Liver (tissue), 3 donors: ENCODE results near the gene NTM.

Experiments used
- GABPA ChIP-seq, 2 donors: IDR thresholded peaks in 1 of 2; conservative IDR thresholded peaks in 1 of 2; 2 replicates each; pipeline ENCODE4 v1.6.1; 2016; ENCODE audit warnings: antibody characterized with exemption in 2 of 2, mild to moderate bottlenecking in 1 of 2, moderate library complexity in 1 of 2
- REST ChIP-seq: IDR thresholded peaks from 2 replicates; pipeline ENCODE4 v1.6.1; 2016; ENCODE audit warnings: antibody characterized with exemption, mild to moderate bottlenecking
- SP1 ChIP-seq: IDR thresholded peaks from 2 replicates; pipeline ENCODE4 v1.6.1; 2018; ENCODE audit warnings: antibody characterized with exemption, mild to moderate bottlenecking
- TAF1 ChIP-seq: conservative IDR thresholded peaks from 2 replicates; pipeline ENCODE4 v1.6.1; 2016; ENCODE audit warnings: antibody characterized with exemption, mild to moderate bottlenecking
- TF ChIP-seq, protein P1 (sequence below): fragments of 150-350 bp; IDR thresholded peaks from 2 replicates; pipeline ENCODE4 v1.5.1; 2017; ENCODE audit warnings: improper control_type of control experiment, low read depth, low read length; ENCODE audit not compliant: missing input control
- TF ChIP-seq, protein P2 (sequence below): IDR thresholded peaks from 2 replicates; pipeline ENCODE4 v1.6.1; 2016; ENCODE audit warnings: antibody characterized with exemption
- TF ChIP-seq, protein P3 (sequence below): IDR thresholded peaks from 2 replicates; pipeline ENCODE4 v1.6.1; 2016; ENCODE audit warnings: antibody characterized with exemption
- donor health status: healthy.
- donor health status: healthy.

- TF ChIP-seq, protein P1, sequence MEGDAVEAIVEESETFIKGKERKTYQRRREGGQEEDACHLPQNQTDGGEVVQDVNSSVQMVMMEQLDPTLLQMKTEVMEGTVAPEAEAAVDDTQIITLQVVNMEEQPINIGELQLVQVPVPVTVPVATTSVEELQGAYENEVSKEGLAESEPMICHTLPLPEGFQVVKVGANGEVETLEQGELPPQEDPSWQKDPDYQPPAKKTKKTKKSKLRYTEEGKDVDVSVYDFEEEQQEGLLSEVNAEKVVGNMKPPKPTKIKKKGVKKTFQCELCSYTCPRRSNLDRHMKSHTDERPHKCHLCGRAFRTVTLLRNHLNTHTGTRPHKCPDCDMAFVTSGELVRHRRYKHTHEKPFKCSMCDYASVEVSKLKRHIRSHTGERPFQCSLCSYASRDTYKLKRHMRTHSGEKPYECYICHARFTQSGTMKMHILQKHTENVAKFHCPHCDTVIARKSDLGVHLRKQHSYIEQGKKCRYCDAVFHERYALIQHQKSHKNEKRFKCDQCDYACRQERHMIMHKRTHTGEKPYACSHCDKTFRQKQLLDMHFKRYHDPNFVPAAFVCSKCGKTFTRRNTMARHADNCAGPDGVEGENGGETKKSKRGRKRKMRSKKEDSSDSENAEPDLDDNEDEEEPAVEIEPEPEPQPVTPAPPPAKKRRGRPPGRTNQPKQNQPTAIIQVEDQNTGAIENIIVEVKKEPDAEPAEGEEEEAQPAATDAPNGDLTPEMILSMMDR: no peak
- TF ChIP-seq GABPA (IDR thresholded peaks at IDR 0.05 in 1 of 2, conservative IDR thresholded peaks at IDR 0.05 in 1 of 2) (no peak), TAF1 (no peak), REST (no peak), SP1 (no peak)
- TF ChIP-seq, protein P2, sequence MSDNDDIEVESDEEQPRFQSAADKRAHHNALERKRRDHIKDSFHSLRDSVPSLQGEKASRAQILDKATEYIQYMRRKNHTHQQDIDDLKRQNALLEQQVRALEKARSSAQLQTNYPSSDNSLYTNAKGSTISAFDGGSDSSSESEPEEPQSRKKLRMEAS: no peak
- TF ChIP-seq, protein P3, sequence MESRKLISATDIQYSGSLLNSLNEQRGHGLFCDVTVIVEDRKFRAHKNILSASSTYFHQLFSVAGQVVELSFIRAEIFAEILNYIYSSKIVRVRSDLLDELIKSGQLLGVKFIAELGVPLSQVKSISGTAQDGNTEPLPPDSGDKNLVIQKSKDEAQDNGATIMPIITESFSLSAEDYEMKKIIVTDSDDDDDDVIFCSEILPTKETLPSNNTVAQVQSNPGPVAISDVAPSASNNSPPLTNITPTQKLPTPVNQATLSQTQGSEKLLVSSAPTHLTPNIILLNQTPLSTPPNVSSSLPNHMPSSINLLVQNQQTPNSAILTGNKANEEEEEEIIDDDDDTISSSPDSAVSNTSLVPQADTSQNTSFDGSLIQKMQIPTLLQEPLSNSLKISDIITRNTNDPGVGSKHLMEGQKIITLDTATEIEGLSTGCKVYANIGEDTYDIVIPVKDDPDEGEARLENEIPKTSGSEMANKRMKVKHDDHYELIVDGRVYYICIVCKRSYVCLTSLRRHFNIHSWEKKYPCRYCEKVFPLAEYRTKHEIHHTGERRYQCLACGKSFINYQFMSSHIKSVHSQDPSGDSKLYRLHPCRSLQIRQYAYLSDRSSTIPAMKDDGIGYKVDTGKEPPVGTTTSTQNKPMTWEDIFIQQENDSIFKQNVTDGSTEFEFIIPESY: no peak
Observed at GRCh38 chr11:131345406-131345805, 25.0 kb upstream of the NTM start.
